GM12892 (cell line): ENCODE results near the gene PHACTR2.

Source experiments
- POLR2A ChIP-seq: IDR thresholded peaks from 2 replicates; pipeline ENCODE4 v1.6.1; 2011; ENCODE audit warnings: low read depth, low read length, control low read depth
- POLR2AphosphoS5 ChIP-seq: IDR thresholded peaks from 2 replicates; pipeline ENCODE4 v1.6.1; 2011; ENCODE audit warnings: low read depth, low read length, control low read depth
- TAF1 ChIP-seq: IDR thresholded peaks from 2 replicates; pipeline ENCODE4 v1.6.1; 2011; ENCODE audit warnings: low read depth, mild to moderate bottlenecking, control low read depth, low read length, borderline replicate concordance

DNA sequence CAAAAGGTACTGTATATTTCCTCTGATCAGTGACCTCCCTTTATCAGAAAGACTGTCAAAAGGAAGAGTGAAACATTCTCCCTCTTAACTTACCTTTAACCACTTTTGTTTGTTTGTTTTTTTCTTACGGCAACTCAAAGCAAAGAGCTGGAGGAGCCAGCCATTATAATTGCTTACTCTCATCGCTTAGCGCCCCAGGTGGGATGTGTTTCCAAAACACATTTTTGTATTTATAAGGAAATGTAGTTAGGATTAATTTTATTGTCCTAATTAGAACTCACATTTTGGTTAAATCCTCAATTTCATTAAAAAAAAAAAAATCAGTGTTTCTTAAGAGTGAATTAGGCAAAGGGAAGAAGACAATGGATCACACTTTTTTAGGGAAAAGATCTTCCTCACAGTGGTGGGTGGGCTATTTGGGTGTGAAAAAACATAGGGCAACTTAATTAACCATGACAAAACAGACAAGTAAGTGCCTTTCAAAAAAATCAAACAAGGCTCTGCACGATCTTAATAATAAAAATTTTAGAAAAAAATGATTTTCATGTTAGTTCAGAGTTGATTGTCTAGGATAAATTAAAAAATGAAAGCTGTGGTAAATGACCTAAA is 1.2 kb upstream of the PHACTR2 start:
- TF ChIP-seq POLR2A, result no peak
- TF ChIP-seq POLR2AphosphoS5, result no peak
- TF ChIP-seq TAF1, result no peak
